HEK293 (cell line): ENCODE data around the gene ASIC3.

Experiments used
- GLI2 ChIP-seq: fragments of 450-650 bp; formaldehyde crosslinking; IDR thresholded peaks from 2 replicates; pipeline ENCODE4; 2017; ENCODE audit warnings: missing biosample characterization, missing genetic modification characterization, low read depth, borderline replicate concordance
- GLI4 ChIP-seq: fragments of 450-650 bp; formaldehyde crosslinking; IDR thresholded peaks from 2 replicates; pipeline ENCODE4 v1.5.1; 2016; ENCODE audit warnings: missing biosample characterization, missing genetic modification characterization
- KLF8 ChIP-seq: fragments of 450-650 bp; formaldehyde crosslinking; IDR thresholded peaks from 2 replicates; pipeline ENCODE4 v1.5.1; 2016; ENCODE audit warnings: missing biosample characterization, missing genetic modification characterization
- MZF1 ChIP-seq: fragments of 450-650 bp; formaldehyde crosslinking; IDR thresholded peaks from 2 replicates; pipeline ENCODE4 v1.5.1; 2017; ENCODE audit warnings: missing biosample characterization, missing genetic modification characterization, borderline replicate concordance
- SCRT1 ChIP-seq: fragments of 450-650 bp; formaldehyde crosslinking; IDR thresholded peaks from 2 replicates; pipeline ENCODE4 v1.5.1; 2016; ENCODE audit warnings: missing biosample characterization, missing genetic modification characterization, borderline replicate concordance
- TCF7L2 ChIP-seq: IDR thresholded peaks from 2 replicates; pipeline ENCODE4 v1.6.1; 2011; ENCODE audit warnings: low read depth, mild to moderate bottlenecking, inconsistent platforms, low read length, moderate library complexity, borderline replicate concordance
- ZBTB20 ChIP-seq: fragments of 450-650 bp; formaldehyde crosslinking; IDR thresholded peaks from 2 replicates; pipeline ENCODE4 v1.5.1; 2016; ENCODE audit warnings: missing biosample characterization, missing genetic modification characterization
- ZBTB7A ChIP-seq: fragments of 450-650 bp; formaldehyde crosslinking; IDR thresholded peaks from 2 replicates; pipeline ENCODE4 v1.5.1; 2016; ENCODE audit warnings: low read depth, missing biosample characterization, missing genetic modification characterization
- ZEB2 ChIP-seq: fragments of 450-650 bp; formaldehyde crosslinking; IDR thresholded peaks from 2 replicates; pipeline ENCODE4 v1.5.1; 2016; ENCODE audit warnings: missing biosample characterization, missing genetic modification characterization
- ZFHX2 ChIP-seq: fragments of 450-650 bp; formaldehyde crosslinking; conservative IDR thresholded peaks from 2 replicates; pipeline ENCODE4 v1.5.1; 2016; ENCODE audit warnings: missing biosample characterization, missing genetic modification characterization
- ZFP69B ChIP-seq: fragments of 450-650 bp; formaldehyde crosslinking; IDR thresholded peaks from 2 replicates; pipeline ENCODE4 v1.5.1; 2016; ENCODE audit warnings: missing biosample characterization, missing genetic modification characterization
- ZNF10 ChIP-seq: fragments of 450-650 bp; formaldehyde crosslinking; IDR thresholded peaks from 2 replicates; pipeline ENCODE4 v1.5.1; 2017; ENCODE audit warnings: missing biosample characterization, missing genetic modification characterization
- ZNF121 ChIP-seq: fragments of 450-650 bp; formaldehyde crosslinking; IDR thresholded peaks from 2 replicates; pipeline ENCODE4 v1.5.1; 2016; ENCODE audit warnings: missing biosample characterization, missing genetic modification characterization
- ZNF132 ChIP-seq: fragments of 450-650 bp; formaldehyde crosslinking; IDR thresholded peaks from 2 replicates; pipeline ENCODE4 v1.5.1; 2017; ENCODE audit warnings: missing biosample characterization, missing genetic modification characterization, borderline replicate concordance
- ZNF138 ChIP-seq: fragments of 450-650 bp; formaldehyde crosslinking; IDR thresholded peaks from 2 replicates; pipeline ENCODE4 v1.5.1; 2016; ENCODE audit warnings: missing biosample characterization, missing genetic modification characterization, borderline replicate concordance
- ZNF175 ChIP-seq: fragments of 450-650 bp; formaldehyde crosslinking; IDR thresholded peaks from 2 replicates; pipeline ENCODE4 v1.5.1; 2016; ENCODE audit warnings: missing biosample characterization, missing genetic modification characterization
- ZNF18 ChIP-seq: fragments of 450-650 bp; formaldehyde crosslinking; IDR thresholded peaks from 2 replicates; pipeline ENCODE4 v1.5.1; 2016; ENCODE audit warnings: missing biosample characterization, missing genetic modification characterization
- ZNF214 ChIP-seq: fragments of 450-650 bp; formaldehyde crosslinking; IDR thresholded peaks from 2 replicates; pipeline ENCODE4 v1.5.1; 2017; ENCODE audit warnings: missing biosample characterization, mild to moderate bottlenecking, missing genetic modification characterization, borderline replicate concordance
- ZNF350 ChIP-seq: fragments of 450-650 bp; formaldehyde crosslinking; IDR thresholded peaks from 2 replicates; pipeline ENCODE4 v1.5.0; 2017; ENCODE audit warnings: missing biosample characterization, mild to moderate bottlenecking, missing genetic modification characterization
- ZNF426 ChIP-seq: fragments of 450-650 bp; formaldehyde crosslinking; IDR thresholded peaks from 2 replicates; pipeline ENCODE4 v1.5.1; 2017; ENCODE audit warnings: missing biosample characterization, missing genetic modification characterization, mild to moderate bottlenecking, inconsistent platforms, moderate library complexity
- ZNF473 ChIP-seq: fragments of 450-650 bp; formaldehyde crosslinking; IDR thresholded peaks from 2 replicates; pipeline ENCODE4 v1.5.1; 2017; ENCODE audit warnings: missing biosample characterization, missing genetic modification characterization
- ZNF501 ChIP-seq: fragments of 450-650 bp; formaldehyde crosslinking; IDR thresholded peaks from 2 replicates; pipeline ENCODE4 v1.5.1; 2016; ENCODE audit warnings: missing biosample characterization, missing genetic modification characterization
- ZNF544 ChIP-seq: fragments of 450-650 bp; formaldehyde crosslinking; IDR thresholded peaks from 2 replicates; pipeline ENCODE4 v1.5.0; 2017; ENCODE audit warnings: missing biosample characterization, missing genetic modification characterization
- ZNF571 ChIP-seq: fragments of 450-650 bp; formaldehyde crosslinking; IDR thresholded peaks from 2 replicates; pipeline ENCODE4 v1.5.0; 2017; ENCODE audit warnings: missing biosample characterization, missing genetic modification characterization
- ZNF580 ChIP-seq: fragments of 450-650 bp; formaldehyde crosslinking; IDR thresholded peaks from 2 replicates; pipeline ENCODE4 v1.5.1; 2016; ENCODE audit warnings: missing biosample characterization, missing genetic modification characterization
- ZNF596 ChIP-seq: fragments of 450-650 bp; IDR thresholded peaks from 2 replicates; pipeline ENCODE4 v1.5.0; 2018; ENCODE audit warnings: missing biosample characterization, mild to moderate bottlenecking, missing genetic modification characterization, moderate library complexity
- ZNF664 ChIP-seq: fragments of 450-650 bp; formaldehyde crosslinking; IDR thresholded peaks from 2 replicates; pipeline ENCODE4 v1.5.1; 2016; ENCODE audit warnings: missing biosample characterization, missing genetic modification characterization
- ZNF677 ChIP-seq: fragments of 450-650 bp; IDR thresholded peaks from 2 replicates; pipeline ENCODE4 v1.5.0; 2018; ENCODE audit warnings: missing biosample characterization, mild to moderate bottlenecking, missing genetic modification characterization, moderate library complexity
- ZNF768 ChIP-seq: fragments of 450-650 bp; formaldehyde crosslinking; IDR thresholded peaks from 2 replicates; pipeline ENCODE4 v1.5.1; 2018; ENCODE audit warnings: missing biosample characterization, mild to moderate bottlenecking, missing genetic modification characterization
- ZNF791 ChIP-seq: fragments of 450-650 bp; formaldehyde crosslinking; IDR thresholded peaks from 2 replicates; pipeline ENCODE4 v1.5.1; 2016; ENCODE audit warnings: missing biosample characterization, missing genetic modification characterization
- ZSCAN16 ChIP-seq: fragments of 450-650 bp; formaldehyde crosslinking; IDR thresholded peaks from 2 replicates; pipeline ENCODE4 v1.5.1; 2016; ENCODE audit warnings: missing biosample characterization, missing genetic modification characterization
- TF ChIP-seq, protein P1 (sequence below): fragments of 450-650 bp; formaldehyde crosslinking; IDR thresholded peaks from 2 replicates; pipeline ENCODE4 v1.5.1; 2017; ENCODE audit warnings: missing biosample characterization, missing genetic modification characterization
- TF ChIP-seq, protein P2 (sequence below): fragments of 450-650 bp; IDR thresholded peaks from 2 replicates; pipeline ENCODE4 v1.5.1; 2018; ENCODE audit warnings: missing biosample characterization, mild to moderate bottlenecking, missing genetic modification characterization
- TF ChIP-seq, protein P3 (sequence below): fragments of 450-650 bp; formaldehyde crosslinking; IDR thresholded peaks from 2 replicates; pipeline ENCODE4 v1.5.1; 2016; ENCODE audit warnings: missing biosample characterization, missing genetic modification characterization, low read depth

The ASIC3 gene

DNA sequence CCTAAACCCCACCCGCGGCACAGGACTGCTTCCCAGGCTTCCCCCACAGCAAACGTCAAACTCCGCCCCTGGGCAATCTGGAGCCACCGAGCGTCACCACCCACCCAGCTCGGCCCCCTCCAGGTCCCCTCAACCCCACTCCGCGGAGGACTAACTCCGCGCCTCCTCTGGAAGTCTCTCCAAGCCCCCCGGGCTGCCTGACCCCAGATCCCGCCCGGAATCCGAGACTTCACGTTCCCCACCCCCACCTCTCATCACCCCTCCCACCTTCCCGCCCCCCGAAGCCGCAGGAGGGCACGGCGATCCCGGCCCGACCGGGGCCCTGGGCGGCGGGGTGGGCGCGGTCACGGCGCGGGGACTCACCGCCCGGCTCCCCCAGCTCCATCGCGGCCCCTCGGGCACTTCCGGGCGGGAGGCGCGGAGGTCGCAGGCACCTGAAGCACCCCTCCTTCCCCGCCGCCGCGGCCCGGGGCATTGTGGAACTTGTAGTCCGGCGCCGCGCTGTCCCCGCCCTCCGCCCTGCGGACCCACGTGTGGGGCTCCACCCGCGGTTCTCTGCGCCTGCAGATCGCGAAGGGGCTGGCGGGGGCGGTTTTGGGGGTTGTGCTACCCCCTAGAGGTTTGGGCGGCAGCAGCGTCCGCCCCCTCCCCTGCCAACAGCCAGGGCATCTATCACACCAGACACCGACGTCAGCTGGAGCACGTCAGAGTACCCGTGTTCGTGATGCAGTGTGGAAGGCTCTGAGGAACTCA is 34.9 kb downstream of the ASIC3 start, which contains the start of gene TMUB1 (continued):
- peak; percentile 72 for TF ChIP-seq ZFHX2 (tag by site-specific recombination)
- TF ChIP-seq, protein P1, sequence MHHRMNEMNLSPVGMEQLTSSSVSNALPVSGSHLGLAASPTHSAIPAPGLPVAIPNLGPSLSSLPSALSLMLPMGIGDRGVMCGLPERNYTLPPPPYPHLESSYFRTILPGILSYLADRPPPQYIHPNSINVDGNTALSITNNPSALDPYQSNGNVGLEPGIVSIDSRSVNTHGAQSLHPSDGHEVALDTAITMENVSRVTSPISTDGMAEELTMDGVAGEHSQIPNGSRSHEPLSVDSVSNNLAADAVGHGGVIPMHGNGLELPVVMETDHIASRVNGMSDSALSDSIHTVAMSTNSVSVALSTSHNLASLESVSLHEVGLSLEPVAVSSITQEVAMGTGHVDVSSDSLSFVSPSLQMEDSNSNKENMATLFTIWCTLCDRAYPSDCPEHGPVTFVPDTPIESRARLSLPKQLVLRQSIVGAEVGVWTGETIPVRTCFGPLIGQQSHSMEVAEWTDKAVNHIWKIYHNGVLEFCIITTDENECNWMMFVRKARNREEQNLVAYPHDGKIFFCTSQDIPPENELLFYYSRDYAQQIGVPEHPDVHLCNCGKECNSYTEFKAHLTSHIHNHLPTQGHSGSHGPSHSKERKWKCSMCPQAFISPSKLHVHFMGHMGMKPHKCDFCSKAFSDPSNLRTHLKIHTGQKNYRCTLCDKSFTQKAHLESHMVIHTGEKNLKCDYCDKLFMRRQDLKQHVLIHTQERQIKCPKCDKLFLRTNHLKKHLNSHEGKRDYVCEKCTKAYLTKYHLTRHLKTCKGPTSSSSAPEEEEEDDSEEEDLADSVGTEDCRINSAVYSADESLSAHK = no peak
- TF ChIP-seq ZNF501 (tag by site-specific recombination) = no peak
- TF ChIP-seq ZNF426 (tag by site-specific recombination) = no peak
- TF ChIP-seq ZNF571 (tag by site-specific recombination) = no peak
- TF ChIP-seq, protein P2, sequence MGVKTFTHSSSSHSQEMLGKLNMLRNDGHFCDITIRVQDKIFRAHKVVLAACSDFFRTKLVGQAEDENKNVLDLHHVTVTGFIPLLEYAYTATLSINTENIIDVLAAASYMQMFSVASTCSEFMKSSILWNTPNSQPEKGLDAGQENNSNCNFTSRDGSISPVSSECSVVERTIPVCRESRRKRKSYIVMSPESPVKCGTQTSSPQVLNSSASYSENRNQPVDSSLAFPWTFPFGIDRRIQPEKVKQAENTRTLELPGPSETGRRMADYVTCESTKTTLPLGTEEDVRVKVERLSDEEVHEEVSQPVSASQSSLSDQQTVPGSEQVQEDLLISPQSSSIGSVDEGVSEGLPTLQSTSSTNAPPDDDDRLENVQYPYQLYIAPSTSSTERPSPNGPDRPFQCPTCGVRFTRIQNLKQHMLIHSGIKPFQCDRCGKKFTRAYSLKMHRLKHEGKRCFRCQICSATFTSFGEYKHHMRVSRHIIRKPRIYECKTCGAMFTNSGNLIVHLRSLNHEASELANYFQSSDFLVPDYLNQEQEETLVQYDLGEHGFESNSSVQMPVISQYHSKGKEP (tag by site-specific recombination) = 0 out of 2 replicates have a peak, but pooled peaks have one; percentile 38
- no peak for TF ChIP-seq ZNF664
- no peak for TF ChIP-seq ZNF132 (tag by site-specific recombination)
- TF ChIP-seq ZNF121 (tag by site-specific recombination) = no peak
- no peak for TF ChIP-seq ZNF596 (tag by site-specific recombination)
- TF ChIP-seq ZNF214 (tag by site-specific recombination) = no peak
- no peak for TF ChIP-seq ZNF10 (tag by site-specific recombination)
- TF ChIP-seq ZSCAN16 (tag by site-specific recombination) = no peak
- TF ChIP-seq ZNF175 (tag by site-specific recombination) = no peak
- no peak for TF ChIP-seq SCRT1 (tag by site-specific recombination)
- no peak for TF ChIP-seq ZNF350
- TF ChIP-seq ZNF544 = no peak
- no peak for TF ChIP-seq GLI4 (tag by site-specific recombination)
- no peak for TF ChIP-seq GLI2 (tag by site-specific recombination)
- 0 out of 2 replicates have a peak, but pooled peaks have one; percentile 13 for TF ChIP-seq ZBTB7A (tag by site-specific recombination)
- no peak for TF ChIP-seq MZF1 (tag by site-specific recombination)
- TF ChIP-seq ZNF677 (tag by site-specific recombination) = no peak
- peak; percentile 38; the same call in 1 of the 2 replicates for TF ChIP-seq ZEB2 (tag by site-specific recombination)
- TF ChIP-seq KLF8 (tag by site-specific recombination) = peak; percentile 79
- TF ChIP-seq ZNF580 = no peak
- no peak for TF ChIP-seq ZNF138
- no peak for TF ChIP-seq ZNF473 (tag by site-specific recombination)
- TF ChIP-seq, protein P3, sequence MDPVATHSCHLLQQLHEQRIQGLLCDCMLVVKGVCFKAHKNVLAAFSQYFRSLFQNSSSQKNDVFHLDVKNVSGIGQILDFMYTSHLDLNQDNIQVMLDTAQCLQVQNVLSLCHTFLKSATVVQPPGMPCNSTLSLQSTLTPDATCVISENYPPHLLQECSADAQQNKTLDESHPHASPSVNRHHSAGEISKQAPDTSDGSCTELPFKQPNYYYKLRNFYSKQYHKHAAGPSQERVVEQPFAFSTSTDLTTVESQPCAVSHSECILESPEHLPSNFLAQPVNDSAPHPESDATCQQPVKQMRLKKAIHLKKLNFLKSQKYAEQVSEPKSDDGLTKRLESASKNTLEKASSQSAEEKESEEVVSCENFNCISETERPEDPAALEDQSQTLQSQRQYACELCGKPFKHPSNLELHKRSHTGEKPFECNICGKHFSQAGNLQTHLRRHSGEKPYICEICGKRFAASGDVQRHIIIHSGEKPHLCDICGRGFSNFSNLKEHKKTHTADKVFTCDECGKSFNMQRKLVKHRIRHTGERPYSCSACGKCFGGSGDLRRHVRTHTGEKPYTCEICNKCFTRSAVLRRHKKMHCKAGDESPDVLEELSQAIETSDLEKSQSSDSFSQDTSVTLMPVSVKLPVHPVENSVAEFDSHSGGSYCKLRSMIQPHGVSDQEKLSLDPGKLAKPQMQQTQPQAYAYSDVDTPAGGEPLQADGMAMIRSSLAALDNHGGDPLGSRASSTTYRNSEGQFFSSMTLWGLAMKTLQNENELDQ (tag by site-specific recombination) = no peak
- TF ChIP-seq ZBTB20 (tag by site-specific recombination) = peak; percentile 43
- TF ChIP-seq ZNF791 = no peak
- TF ChIP-seq ZNF768 (tag by site-specific recombination) = no peak
- no peak for TF ChIP-seq ZNF18 (tag by site-specific recombination)
- no peak for TF ChIP-seq ZFP69B (tag by site-specific recombination)
- no peak for TF ChIP-seq TCF7L2
